Mucosa of gallbladder (tissue), 1 donor: ENCODE data around the gene YLPM1. TPM values are rescaled to one million over a fixed set of nuclear protein-coding genes. Genes with fewer than 3 reads are reported as not detected.

Source experiments
- DNase-seq: peaks from one replicate; pipeline ENCODE4 v3.0.0-alpha.2; 2020; ENCODE audit warnings: low spot score
- total RNA-seq: library from RNA; stranded (reverse); gene quantifications from one replicate; pipeline ENCODE4 v1.2.1, GENCODE V29; 2021
- donor health status: DM: no; HTN: no; CAD: no.

YLPM1 gene
- total RNA-seq, 1 donor from 2014 or later: 55.4 TPM

DNA sequence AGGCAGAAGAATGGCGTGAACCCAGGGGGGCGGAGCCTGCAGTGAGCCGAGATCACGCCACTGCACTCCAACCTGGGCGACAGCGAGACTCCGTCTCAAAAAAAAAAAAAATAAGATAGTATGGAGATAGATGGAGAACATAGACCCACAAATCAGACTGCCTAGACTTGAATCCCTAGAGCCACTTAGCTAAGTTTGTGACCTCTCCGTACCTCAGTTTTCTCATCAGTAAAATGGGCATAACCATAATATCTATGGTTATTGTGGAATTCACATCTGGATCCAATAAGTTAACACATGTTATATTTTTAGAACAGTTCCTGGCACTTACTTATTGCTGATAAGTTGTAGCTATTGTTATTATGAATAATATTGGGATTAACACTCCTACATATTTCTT lies 105.6 kb downstream of the YLPM1 start:
- DNase-seq: no peak

DNA sequence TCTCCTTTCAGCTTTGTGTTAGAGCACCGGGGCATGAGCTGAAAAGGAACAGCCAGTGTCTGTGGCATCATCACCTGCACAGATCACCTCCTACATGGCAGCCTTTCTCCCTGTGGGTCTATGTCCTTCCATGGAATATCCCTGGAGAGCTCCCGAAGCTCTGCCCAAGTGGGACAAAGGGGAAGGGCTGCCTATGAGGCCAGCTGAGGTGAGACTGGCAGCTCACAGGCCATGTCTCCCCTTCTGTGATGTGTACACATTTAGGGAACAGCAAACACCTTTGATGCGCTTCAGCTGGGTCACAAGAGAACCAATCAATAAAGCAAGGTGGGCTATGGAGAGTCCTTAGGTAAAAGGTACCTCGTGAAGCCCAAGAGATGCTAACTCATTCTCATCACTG lies 108.7 kb downstream of the YLPM1 start:
- DNase-seq: no peak

DNA sequence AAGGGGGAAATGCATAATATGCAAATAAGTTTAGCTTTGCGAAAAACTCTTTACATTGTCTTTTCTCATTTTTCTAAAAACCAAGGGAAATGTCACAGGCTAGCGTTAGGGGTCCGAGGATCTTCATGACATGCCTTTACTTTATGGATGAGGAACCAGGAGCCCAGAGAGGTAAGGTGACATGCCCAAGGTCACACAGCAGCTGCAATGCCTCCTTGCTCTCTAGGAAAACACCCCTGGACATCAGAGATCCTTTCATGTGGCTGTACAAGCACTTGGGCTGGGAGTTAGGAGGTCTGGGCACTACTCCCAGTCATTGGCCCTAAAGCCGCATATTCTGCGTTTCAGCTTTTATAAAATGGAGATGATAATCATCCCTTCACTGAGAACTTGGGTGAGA lies 112.1 kb downstream of the YLPM1 start:
- no peak for DNase-seq

DNA sequence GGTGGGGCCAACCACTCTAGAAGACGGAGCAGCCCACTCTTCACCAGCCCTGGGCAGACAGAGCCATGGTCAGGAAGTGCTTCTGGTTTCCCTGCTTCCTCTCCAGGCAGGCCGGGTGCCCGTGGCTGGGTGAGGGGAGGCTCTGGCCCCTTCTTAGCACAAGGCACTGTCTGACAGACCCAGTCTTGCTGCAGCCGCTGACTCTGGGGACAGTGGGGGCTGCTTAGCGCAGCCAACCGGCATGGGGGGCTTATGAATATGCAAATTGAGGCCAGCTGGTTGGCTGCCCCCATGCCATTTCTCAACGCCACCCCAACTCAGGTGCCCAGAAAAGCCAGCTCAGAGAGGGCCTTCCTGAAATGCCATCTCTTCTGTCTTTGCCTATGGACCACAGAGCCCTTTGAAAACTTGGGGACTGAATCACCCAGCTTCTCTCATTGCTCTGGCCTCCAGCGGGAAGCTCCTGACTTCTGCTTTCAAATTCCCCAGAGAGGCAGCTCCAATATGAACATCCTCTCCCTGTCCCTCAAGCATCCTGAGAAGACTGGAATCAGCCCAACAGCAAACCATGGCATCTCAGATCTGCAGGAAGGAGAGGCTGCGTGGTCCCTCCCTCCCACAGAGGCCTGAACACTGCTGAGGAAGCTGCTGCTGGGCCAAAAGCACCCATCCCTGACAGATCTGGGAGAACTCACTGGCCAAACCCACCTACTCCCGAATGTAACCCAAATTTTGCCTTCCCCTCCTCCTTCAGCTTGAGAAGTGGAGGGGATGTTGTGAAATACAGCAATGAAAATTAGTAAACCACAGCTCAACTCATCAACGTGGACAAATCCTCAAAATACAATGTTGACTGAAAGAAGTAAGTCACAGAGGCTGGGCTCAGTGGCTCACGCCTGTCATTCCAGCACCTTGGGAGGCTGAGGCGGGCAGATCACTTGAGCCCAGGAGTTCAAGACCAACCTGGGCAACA lies 113.1 kb downstream of the YLPM1 start, which contains the start of gene PROX2:
Gene PROX2, minus strand, starts transcription at position 205 of the 973 bp plus-strand sequence. CDS start 12,311 bp downstream, outside the sequence.
- DNase-seq: no peak

DNA sequence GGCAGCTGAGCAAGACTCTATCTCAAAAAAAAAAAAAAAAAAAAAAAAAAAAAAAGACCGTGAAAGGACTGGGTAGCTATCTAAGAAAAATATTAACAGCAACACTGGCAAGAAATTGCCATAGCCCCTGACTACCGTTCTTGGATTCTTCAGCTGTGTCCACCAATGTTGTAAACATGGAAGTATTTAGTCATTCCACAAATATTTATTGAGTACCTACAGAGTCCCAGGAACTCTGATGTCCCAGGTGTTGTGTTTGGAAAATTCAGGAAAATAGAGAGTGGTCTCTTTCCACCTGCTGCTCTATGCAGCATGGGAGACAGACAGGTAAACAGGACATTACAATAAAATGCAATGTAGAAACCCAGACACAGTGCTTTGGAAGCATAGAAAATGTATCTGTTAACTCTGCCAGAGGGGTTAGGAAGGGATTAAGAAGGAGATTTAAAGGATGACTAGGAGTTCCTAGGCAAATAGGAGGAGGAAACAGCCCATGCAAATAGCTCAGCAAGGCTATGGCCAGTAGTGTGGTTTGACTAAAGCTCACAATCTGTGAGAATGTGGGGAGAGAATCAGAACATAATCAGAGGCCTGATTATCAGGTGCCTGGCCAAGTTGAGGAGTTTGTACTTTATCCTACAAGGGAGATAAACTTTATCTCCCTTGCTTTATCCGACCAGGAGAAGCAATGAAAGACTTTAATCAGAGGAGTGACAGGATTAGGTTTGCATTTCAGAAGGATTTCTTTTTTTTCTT lies 116.5 kb downstream of the YLPM1 start:
- no peak for DNase-seq

DNA sequence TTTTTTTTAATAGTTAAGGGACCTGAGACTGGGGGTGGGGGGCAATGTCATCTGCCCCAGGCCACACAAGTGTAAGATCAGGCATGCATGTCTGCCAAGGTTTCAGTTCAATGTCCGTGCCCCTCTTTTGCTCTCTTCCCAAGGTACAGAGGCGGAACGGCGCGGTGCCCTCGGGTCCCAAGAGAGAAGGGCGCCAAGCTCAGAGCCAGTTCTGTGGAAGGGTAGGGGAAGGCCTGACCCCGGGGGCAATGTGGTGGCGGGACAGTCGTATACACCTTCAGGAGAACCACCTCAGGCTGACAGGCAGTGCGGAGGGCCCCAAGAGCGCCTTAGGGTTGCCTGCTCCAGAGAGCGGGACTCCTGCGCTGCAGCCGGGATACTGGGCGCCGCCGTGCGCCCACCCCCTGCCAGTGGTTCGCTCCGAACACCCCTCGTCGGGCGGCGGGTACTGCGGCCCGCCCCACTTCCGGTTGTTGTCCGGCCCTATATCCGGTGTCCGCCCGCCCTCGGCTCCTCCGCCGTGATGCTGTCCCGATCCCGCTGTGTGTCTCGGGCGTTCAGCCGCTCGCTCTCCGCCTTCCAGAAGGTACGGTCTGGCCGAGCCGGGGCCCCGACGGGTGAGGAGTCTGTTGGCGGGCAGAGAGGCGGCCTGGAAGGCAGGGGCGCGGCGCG lies 118.5 kb downstream of the YLPM1 start, which contains the start of gene DLST:
Gene DLST, plus strand, starts transcription at position 486 of the 672 bp plus-strand sequence. Its CDS starts 38 bp downstream, at position 524.
- peak; percentile 83 for DNase-seq

DNA sequence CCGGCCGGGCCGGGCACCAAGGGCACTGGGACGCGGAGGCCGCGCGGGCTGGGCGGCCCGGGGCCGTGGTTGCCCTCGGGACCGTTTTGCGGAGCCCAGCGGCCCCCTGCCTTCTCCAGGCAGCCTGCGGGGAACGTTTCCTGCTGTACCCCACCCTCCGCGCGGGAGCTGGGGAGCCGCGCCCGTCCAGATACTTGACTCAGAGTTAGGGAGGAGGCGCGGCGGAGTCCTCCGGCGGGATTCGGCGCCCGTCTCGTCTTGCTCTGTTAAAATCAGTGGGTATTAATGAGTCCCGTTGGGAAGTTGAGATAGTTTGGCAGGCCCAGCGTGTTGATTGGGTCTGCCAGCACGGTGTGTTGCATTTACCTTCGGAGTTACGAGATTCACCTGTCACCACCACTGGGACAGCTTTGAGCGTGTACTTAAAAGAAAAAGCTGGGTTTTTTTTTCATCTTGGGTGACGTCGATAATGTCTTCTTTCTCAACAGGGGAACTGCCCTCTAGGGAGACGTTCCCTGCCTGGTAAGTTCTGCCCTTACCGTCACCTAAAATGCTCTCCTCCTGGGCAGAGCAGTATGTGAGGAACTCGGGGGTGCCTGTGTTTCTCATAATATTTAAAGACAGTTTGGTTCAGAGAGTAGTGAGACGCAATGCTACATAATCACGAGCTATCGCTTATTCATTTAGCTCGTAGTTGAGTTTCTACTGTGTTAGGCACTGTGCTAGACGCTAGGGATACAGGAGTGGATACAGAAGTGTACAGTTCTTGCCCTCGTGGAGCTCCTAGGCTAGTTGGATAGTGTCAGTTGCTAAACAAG lies 119.2 kb downstream of the YLPM1 start:
- DNase-seq: peak; percentile 16

Other genes with a start within 250 kb of the YLPM1 start
- gene LTBP2, start 151.1 kb upstream of the YLPM1 start, total RNA-seq: 84.9 TPM
- 34.3 TPM for gene AREL1, start 50.2 kb upstream of the YLPM1 start, total RNA-seq
- 37.3 TPM for gene FCF1, start 50.2 kb upstream of the YLPM1 start, total RNA-seq
- 0.06 TPM for gene PROX2, start 112.8 kb downstream of the YLPM1 start, total RNA-seq
- gene DLST, start 118.6 kb downstream of the YLPM1 start, total RNA-seq: 95.6 TPM
- 18.6 TPM for gene RPS6KL1, start 159.9 kb downstream of the YLPM1 start, total RNA-seq
- gene PGF, start 192.3 kb downstream of the YLPM1 start, total RNA-seq: 4.6 TPM
- gene EIF2B2, start 239.6 kb downstream of the YLPM1 start, total RNA-seq: 51.7 TPM